ENCODE results near the gene WDR73.

- TF ChIP-seq CTCF (IDR thresholded peaks at IDR 0.05), result no peak
- no peak for TF ChIP-seq POLR2A (IDR thresholded peaks at IDR 0.05)
These were observed 44.1 kb downstream of the WDR73 start for GRCh38 chr15:84609818-84610525.

Measured in uterus (tissue), 2 donors.